ENCODE measurements around the gene ANO2.

DNA sequence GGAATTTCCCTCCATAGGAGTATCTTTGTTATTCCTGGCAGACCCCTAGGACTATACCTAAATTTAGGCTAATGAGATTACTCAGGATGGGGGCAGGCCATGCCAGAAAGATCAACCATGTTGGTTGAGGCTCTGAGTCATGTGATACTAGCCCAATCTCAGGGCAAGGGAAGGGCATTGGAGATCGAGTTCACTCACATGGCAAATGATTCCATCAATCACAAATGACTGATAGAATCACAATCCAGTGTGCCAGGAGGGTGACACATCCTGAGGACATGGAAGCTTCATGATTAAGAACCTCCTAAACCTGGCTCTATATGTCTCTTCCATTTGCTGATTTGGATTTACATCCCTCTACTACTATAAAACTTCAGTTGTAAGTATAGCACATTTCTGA, 330.8 kb downstream of the ANO2 start:
- TF ChIP-seq GATA2 (IDR thresholded peaks at IDR 0.05; ENCODE audit: low read depth, low read length) (no peak), GATA3 (IDR thresholded peaks at IDR 0.05; ENCODE audit: low read depth, low read length) (no peak)
